Uterus (tissue), 4 donors: ENCODE results near the gene NPIPA7. TPM values are rescaled to one million over a fixed set of nuclear protein-coding genes. Genes with fewer than 3 reads are reported as not detected.
"Not testable (repeated sequence)": the region's sequence is repeated elsewhere in the genome, so short reads cannot be mapped to it uniquely, and the experiment has no call there.

ENCODE experiments used
- DNase-seq, 2 donors: peaks; one replicate each; pipeline ENCODE4 v3.0.0-alpha.2; 2019 to 2020
- H3K27ac ChIP-seq, 2 donors: fragments of 200-600 bp; sonication (generic); 1 replicate in 1 of 2; 2 replicates in 1 of 2; pipeline ENCODE4 v1.5.1; 2016 to 2018
- H3K27me3 ChIP-seq, 2 donors: fragments of 200-600 bp; sonication (generic); one replicate each; pipeline ENCODE4 v1.5.1; 2018 to 2019; ENCODE audit warnings: control low read depth in 1 of 2
- H3K36me3 ChIP-seq, 2 donors: fragments of 200-600 bp; sonication (generic); one replicate each; pipeline ENCODE4 v1.5.1; 2019; ENCODE audit warnings: control low read depth in 1 of 2
- H3K4me1 ChIP-seq, 2 donors: fragments of 200-600 bp; sonication (generic); one replicate each; pipeline ENCODE4 v1.5.1; 2018 to 2019; ENCODE audit warnings: control low read depth in 1 of 2
- H3K4me3 ChIP-seq, 2 donors: fragments of 200-600 bp; sonication (generic); 1 replicate in 1 of 2; 2 replicates in 1 of 2; pipeline ENCODE4 v1.5.1; 2018 to 2019; ENCODE audit warnings: mild to moderate bottlenecking in 1 of 2
- H3K9me3 ChIP-seq, 2 donors: fragments of 200-600 bp; sonication (generic); one replicate each; pipeline ENCODE4 v1.5.1; 2019; ENCODE audit warnings: control low read depth in 1 of 2
- intact Hi-C: fragments of 100-400 bp; cut with DNase I; formaldehyde crosslinking; loops from one replicate; pipeline ENCODE4 v1.15.1; 2023; ENCODE audit warnings: low total_unique reads
- total RNA-seq, 4 donors: library from RNA; depleted of rRNA in 3 of 4; stranded (reverse); fragments of >200 nt in 3 of 4; gene quantifications; one replicate each; pipeline versions ENCODE4 v1.1.0 to v1.2.4, GENCODE V29; 2014 to 2023
- donor health status: DM: yes; HTN: yes; CAD: no.

The NPIPA7 gene
- total RNA-seq, 4 donors from 2014 or later, result 2.1 to 12.6 TPM; not detected in 2

- H3K4me1 ChIP-seq, H3K36me3 ChIP-seq, H3K27ac ChIP-seq, H3K4me3 ChIP-seq, H3K9me3 ChIP-seq, H3K27me3 ChIP-seq, intact Hi-C loops: not testable (repeated sequence)
- peak in 1 of 2 donors; percentile 6 for DNase-seq
These were observed 4.7 kb upstream of the NPIPA7 start for GRCh38 chr16:16374192-16374591.

DNA sequence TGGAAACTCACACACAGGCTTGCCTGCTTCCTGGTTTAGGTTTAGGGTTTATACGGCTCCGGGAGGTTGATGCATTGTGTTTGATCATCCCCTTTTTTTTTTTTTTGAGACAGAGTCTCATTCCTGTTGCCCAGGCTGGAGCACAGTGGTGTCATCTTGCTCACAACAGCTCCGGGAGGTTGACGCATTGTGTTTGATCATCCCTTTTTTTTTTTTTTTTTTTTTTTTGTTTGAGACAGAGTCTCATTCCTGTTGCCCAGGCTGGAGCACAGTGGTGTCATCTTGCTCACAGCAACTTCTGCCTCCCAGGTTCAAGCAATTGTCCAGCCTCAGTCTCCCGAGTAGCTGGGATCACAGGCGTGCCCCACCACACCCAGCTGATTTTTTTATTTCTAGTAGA is 20.7 kb downstream of the NPIPA7 start:
- H3K27ac ChIP-seq, intact Hi-C loops, H3K9me3 ChIP-seq, H3K27me3 ChIP-seq, DNase-seq, H3K36me3 ChIP-seq, H3K4me3 ChIP-seq, H3K4me1 ChIP-seq: not testable (repeated sequence)

GRCh38 chr16:16402333-16402732 is 23.4 kb downstream of the NPIPA7 start:
- H3K36me3 ChIP-seq, H3K9me3 ChIP-seq, intact Hi-C loops, H3K4me1 ChIP-seq, H3K4me3 ChIP-seq, H3K27me3 ChIP-seq, DNase-seq, H3K27ac ChIP-seq: not testable (repeated sequence)

- H3K27me3 ChIP-seq, H3K4me1 ChIP-seq, H3K36me3 ChIP-seq, H3K27ac ChIP-seq, H3K9me3 ChIP-seq, intact Hi-C loops, DNase-seq, H3K4me3 ChIP-seq: not testable (repeated sequence)
These were observed 25.3 kb downstream of the NPIPA7 start for GRCh38 chr16:16404283-16404682.

GRCh38 chr16:16405421-16405820 is 26.5 kb downstream of the NPIPA7 start:
- H3K9me3 ChIP-seq, H3K4me3 ChIP-seq, H3K27me3 ChIP-seq, H3K36me3 ChIP-seq, H3K4me1 ChIP-seq, H3K27ac ChIP-seq, intact Hi-C loops, DNase-seq: not testable (repeated sequence)

- H3K4me1 ChIP-seq, intact Hi-C loops, DNase-seq, H3K27me3 ChIP-seq, H3K4me3 ChIP-seq, H3K36me3 ChIP-seq, H3K27ac ChIP-seq, H3K9me3 ChIP-seq: not testable (repeated sequence)
These were observed 29.5 kb downstream of the NPIPA7 start for GRCh38 chr16:16408430-16408829.

DNA sequence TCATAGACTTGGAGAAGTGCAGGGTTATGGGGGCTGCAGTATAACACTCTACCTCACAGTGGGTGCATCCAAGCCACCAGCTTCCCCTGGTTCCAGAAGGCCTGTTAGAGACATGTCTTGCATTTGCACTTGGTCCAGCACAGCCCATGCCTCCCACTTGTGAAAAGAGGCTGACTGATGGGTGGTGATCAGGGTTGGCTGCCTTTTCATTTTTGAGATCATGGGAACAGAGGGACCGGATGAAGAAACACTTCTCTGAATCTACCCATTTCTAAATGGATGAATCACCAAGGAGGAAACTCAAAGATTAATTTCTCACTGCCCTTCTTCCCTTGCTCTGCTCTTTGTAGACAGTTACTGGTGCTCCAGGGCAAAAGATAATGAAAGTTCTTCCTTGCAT is 34.8 kb downstream of the NPIPA7 start:
- H3K36me3 ChIP-seq, H3K27ac ChIP-seq, H3K27me3 ChIP-seq, H3K4me3 ChIP-seq, intact Hi-C loops, DNase-seq, H3K9me3 ChIP-seq, H3K4me1 ChIP-seq: not testable (repeated sequence)

DNA sequence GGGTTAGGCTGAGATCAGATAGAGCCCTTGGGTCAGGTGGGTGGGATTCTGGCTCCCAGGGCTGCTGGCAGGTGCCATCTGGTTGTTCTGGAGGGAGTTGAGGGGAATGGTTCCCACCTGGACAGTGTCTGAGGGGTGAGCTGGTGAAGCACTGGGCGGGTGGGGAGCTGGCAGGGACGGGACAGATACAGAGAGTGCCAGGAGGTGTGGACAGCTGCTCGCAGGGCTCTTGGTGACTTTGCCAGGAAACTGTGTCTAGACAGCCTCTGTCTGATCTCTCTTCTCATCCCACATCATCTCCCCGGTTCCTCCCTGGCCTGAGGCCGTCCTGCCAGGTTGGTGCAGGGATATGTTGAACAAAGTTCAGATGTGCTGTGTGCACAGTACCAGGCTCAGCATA is 38.1 kb downstream of the NPIPA7 start:
- H3K36me3 ChIP-seq, H3K4me1 ChIP-seq, H3K27me3 ChIP-seq, DNase-seq, H3K27ac ChIP-seq, H3K4me3 ChIP-seq, H3K9me3 ChIP-seq, intact Hi-C loops: not testable (repeated sequence)

- DNase-seq, H3K9me3 ChIP-seq, H3K27me3 ChIP-seq, H3K4me1 ChIP-seq, H3K36me3 ChIP-seq, H3K4me3 ChIP-seq, H3K27ac ChIP-seq, intact Hi-C loops: not testable (repeated sequence)
These were observed 39.1 kb downstream of the NPIPA7 start for GRCh38 chr16:16417914-16418544.

DNA sequence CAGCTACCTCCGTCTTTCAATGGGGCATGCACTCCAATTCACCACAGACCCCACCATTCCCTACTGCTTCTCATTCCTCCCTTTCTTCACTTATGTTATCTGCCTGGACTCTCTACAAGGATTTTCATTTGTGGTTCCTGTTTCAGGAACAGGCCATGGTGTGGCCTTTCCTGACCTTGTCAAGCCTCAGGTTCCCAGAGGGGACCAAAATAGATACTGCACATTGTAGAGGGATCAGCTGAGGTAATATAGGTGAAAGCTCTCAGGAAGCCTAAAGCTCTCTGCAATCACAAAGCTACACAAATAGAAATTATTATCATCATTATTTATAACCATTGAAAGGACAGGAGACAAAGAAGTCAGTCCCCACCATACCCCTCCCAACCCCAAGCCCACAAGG is 41.6 kb downstream of the NPIPA7 start:
- H3K36me3 ChIP-seq, H3K27ac ChIP-seq, DNase-seq, H3K4me1 ChIP-seq, H3K4me3 ChIP-seq, H3K9me3 ChIP-seq, intact Hi-C loops, H3K27me3 ChIP-seq: not testable (repeated sequence)

GRCh38 chr16:16425146-16425545 is 46.2 kb downstream of the NPIPA7 start:
- DNase-seq, H3K27ac ChIP-seq, H3K9me3 ChIP-seq, H3K4me3 ChIP-seq, H3K27me3 ChIP-seq, H3K36me3 ChIP-seq, intact Hi-C loops, H3K4me1 ChIP-seq: not testable (repeated sequence)

- H3K9me3 ChIP-seq, DNase-seq, H3K36me3 ChIP-seq, H3K4me3 ChIP-seq, intact Hi-C loops, H3K27me3 ChIP-seq, H3K27ac ChIP-seq, H3K4me1 ChIP-seq: not testable (repeated sequence)
These were observed 52.2 kb downstream of the NPIPA7 start for GRCh38 chr16:16431135-16431534.

DNA sequence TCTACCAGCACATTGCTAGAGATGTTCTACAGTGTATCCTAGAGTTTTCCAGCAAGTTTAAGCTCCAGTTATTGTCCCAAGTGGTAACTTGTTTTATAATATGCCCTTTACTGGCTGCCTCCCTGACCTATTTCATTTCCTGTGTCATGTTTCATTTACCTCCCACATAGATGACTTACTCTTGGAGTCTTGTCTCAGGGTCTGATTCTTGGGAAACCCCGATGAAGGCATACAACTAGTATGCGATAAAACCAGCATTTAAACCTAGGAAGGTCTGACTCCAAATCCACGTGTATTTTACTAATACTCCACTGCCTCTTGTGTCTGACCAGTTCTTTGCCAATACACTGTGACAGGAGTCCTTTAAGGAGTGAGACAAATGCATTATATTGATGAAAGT is 55.8 kb downstream of the NPIPA7 start:
- H3K4me3 ChIP-seq, intact Hi-C loops, DNase-seq, H3K4me1 ChIP-seq, H3K9me3 ChIP-seq, H3K27ac ChIP-seq, H3K27me3 ChIP-seq, H3K36me3 ChIP-seq: not testable (repeated sequence)

DNA sequence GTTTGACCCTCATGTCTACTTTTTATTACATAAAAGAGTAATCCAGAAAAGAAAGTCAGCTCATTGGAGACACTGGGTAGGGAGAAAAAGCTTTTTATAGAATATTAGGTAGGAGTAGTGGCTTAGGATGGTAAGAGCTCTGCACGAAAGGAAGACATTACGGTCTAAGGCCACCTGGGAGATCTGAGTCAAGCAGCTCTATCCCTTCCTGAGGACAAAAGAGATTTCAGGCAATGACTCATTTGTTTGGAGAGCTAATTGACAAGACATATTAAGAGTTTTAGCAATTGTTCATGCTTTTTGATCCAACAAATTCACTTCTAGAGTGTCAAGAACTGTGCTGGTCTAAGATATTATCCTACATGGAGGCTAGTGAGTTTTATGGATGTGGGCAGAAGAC is 62.5 kb downstream of the NPIPA7 start:
- H3K36me3 ChIP-seq, H3K4me1 ChIP-seq, H3K9me3 ChIP-seq, H3K27me3 ChIP-seq, H3K4me3 ChIP-seq, H3K27ac ChIP-seq, intact Hi-C loops, DNase-seq: not testable (repeated sequence)
